ENCODE measurements around the gene VIPR2.
"Not testable (repeated sequence)": the region's sequence is repeated elsewhere in the genome, so short reads cannot be mapped to it uniquely, and the experiment has no call there.

The VIPR2 gene

GRCh38 chr7:159175100-159175499 is 30.4 kb upstream of the VIPR2 start:
- not testable (repeated sequence) for H3K9me3 ChIP-seq (ENCODE audit: control insufficient read depth in 2 of 2, low read length in 2 of 2); H3K27me3 ChIP-seq (ENCODE audit: control insufficient read depth in 2 of 2, insufficient read depth in 2 of 2, low read length in 2 of 2); H3K4me3 ChIP-seq (ENCODE audit: low read length in 2 of 2); H3K4me1 ChIP-seq (ENCODE audit: control insufficient read depth in 2 of 2, insufficient read depth in 2 of 2, low read length in 2 of 2); H3K36me3 ChIP-seq (ENCODE audit: control insufficient read depth in 2 of 2, insufficient read depth in 2 of 2, low read length in 2 of 2); H3K27ac ChIP-seq (ENCODE audit: low read depth in 2 of 2, low read length in 2 of 2); H3K9ac ChIP-seq (ENCODE audit: low read depth in 1 of 2, low read length in 2 of 2)

GRCh38 chr7:159172400-159172799 is 27.7 kb upstream of the VIPR2 start:
- H3K27ac ChIP-seq (ENCODE audit: low read depth in 2 of 2, low read length in 2 of 2) = no peak overlapping the region
- no peak overlapping the region for H3K4me3 ChIP-seq (ENCODE audit: low read length in 2 of 2)
- no peaks in the 10 kb centered on the region for H3K36me3 ChIP-seq (ENCODE audit: control insufficient read depth in 2 of 2, insufficient read depth in 2 of 2, low read length in 2 of 2)
- H3K9ac ChIP-seq (ENCODE audit: low read depth in 1 of 2, low read length in 2 of 2) = no peak overlapping the region
- no peaks in the 10 kb centered on the region for H3K4me1 ChIP-seq (ENCODE audit: control insufficient read depth in 2 of 2, insufficient read depth in 2 of 2, low read length in 2 of 2)
- no peaks in the 10 kb centered on the region for H3K9me3 ChIP-seq (ENCODE audit: control insufficient read depth in 2 of 2, low read length in 2 of 2)
- H3K27me3 ChIP-seq (ENCODE audit: control insufficient read depth in 2 of 2, insufficient read depth in 2 of 2, low read length in 2 of 2) = peaks cover 0 to 2% of the 10 kb centered on the region in 2 donors

GRCh38 chr7:159169391-159169790 is 24.7 kb upstream of the VIPR2 start:
- Histone ChIP-seq H3K4me3 (ENCODE audit: low read length in 2 of 2) (no peak overlapping the region), H3K9ac (ENCODE audit: low read depth in 1 of 2, low read length in 2 of 2) (no peak overlapping the region), H3K9me3 (ENCODE audit: control insufficient read depth in 2 of 2, low read length in 2 of 2) (peaks cover 0 to 6% of the 10 kb centered on the region in 2 donors), H3K36me3 (ENCODE audit: control insufficient read depth in 2 of 2, insufficient read depth in 2 of 2, low read length in 2 of 2) (no peaks in the 10 kb centered on the region), H3K27me3 (ENCODE audit: control insufficient read depth in 2 of 2, insufficient read depth in 2 of 2, low read length in 2 of 2) (peaks cover 0 to 2% of the 10 kb centered on the region in 2 donors), H3K4me1 (ENCODE audit: control insufficient read depth in 2 of 2, insufficient read depth in 2 of 2, low read length in 2 of 2) (no peaks in the 10 kb centered on the region), H3K27ac (ENCODE audit: low read depth in 2 of 2, low read length in 2 of 2) (no peak overlapping the region)

GRCh38 chr7:159167139-159167538 is 22.5 kb upstream of the VIPR2 start:
- no peak overlapping the region for H3K27ac ChIP-seq (ENCODE audit: low read depth in 2 of 2, low read length in 2 of 2)
- no peaks in the 10 kb centered on the region for H3K4me1 ChIP-seq (ENCODE audit: control insufficient read depth in 2 of 2, insufficient read depth in 2 of 2, low read length in 2 of 2)
- no peaks in the 10 kb centered on the region for H3K27me3 ChIP-seq (ENCODE audit: control insufficient read depth in 2 of 2, insufficient read depth in 2 of 2, low read length in 2 of 2)
- H3K9me3 ChIP-seq (ENCODE audit: control insufficient read depth in 2 of 2, low read length in 2 of 2) = peaks cover 0 to 6% of the 10 kb centered on the region in 2 donors
- H3K36me3 ChIP-seq (ENCODE audit: control insufficient read depth in 2 of 2, insufficient read depth in 2 of 2, low read length in 2 of 2) = no peaks in the 10 kb centered on the region
- no peak overlapping the region for H3K9ac ChIP-seq (ENCODE audit: low read depth in 1 of 2, low read length in 2 of 2)
- H3K4me3 ChIP-seq (ENCODE audit: low read length in 2 of 2) = no peak overlapping the region

- no peak overlapping the region for H3K4me3 ChIP-seq (ENCODE audit: low read length in 2 of 2)
- no peaks in the 10 kb centered on the region for H3K4me1 ChIP-seq (ENCODE audit: control insufficient read depth in 2 of 2, insufficient read depth in 2 of 2, low read length in 2 of 2)
- H3K36me3 ChIP-seq (ENCODE audit: control insufficient read depth in 2 of 2, insufficient read depth in 2 of 2, low read length in 2 of 2) = no peaks in the 10 kb centered on the region
- H3K27ac ChIP-seq (ENCODE audit: low read depth in 2 of 2, low read length in 2 of 2) = no peak overlapping the region
- no peaks in the 10 kb centered on the region for H3K27me3 ChIP-seq (ENCODE audit: control insufficient read depth in 2 of 2, insufficient read depth in 2 of 2, low read length in 2 of 2)
- peaks cover 0 to 6% of the 10 kb centered on the region in 2 donors for H3K9me3 ChIP-seq (ENCODE audit: control insufficient read depth in 2 of 2, low read length in 2 of 2)
- no peak overlapping the region for H3K9ac ChIP-seq (ENCODE audit: low read depth in 1 of 2, low read length in 2 of 2)
Observed at GRCh38 chr7:159166530-159166929, 21.9 kb upstream of the VIPR2 start.

- Histone ChIP-seq H3K27me3 (ENCODE audit: control insufficient read depth in 2 of 2, insufficient read depth in 2 of 2, low read length in 2 of 2) (no peaks in the 10 kb centered on the region), H3K4me3 (ENCODE audit: low read length in 2 of 2) (no peak overlapping the region), H3K9ac (ENCODE audit: low read depth in 1 of 2, low read length in 2 of 2) (no peak overlapping the region)
Observed at GRCh38 chr7:159165352-159165751, 20.7 kb upstream of the VIPR2 start.

GRCh38 chr7:159163703-159164301 is 19.1 kb upstream of the VIPR2 start:
- not testable (repeated sequence) for H3K36me3 ChIP-seq (ENCODE audit: control insufficient read depth in 2 of 2, insufficient read depth in 2 of 2, low read length in 2 of 2); H3K4me3 ChIP-seq (ENCODE audit: low read length in 2 of 2); H3K9me3 ChIP-seq (ENCODE audit: control insufficient read depth in 2 of 2, low read length in 2 of 2); H3K27ac ChIP-seq (ENCODE audit: low read depth in 2 of 2, low read length in 2 of 2); H3K9ac ChIP-seq (ENCODE audit: low read depth in 1 of 2, low read length in 2 of 2); H3K27me3 ChIP-seq (ENCODE audit: control insufficient read depth in 2 of 2, insufficient read depth in 2 of 2, low read length in 2 of 2); H3K4me1 ChIP-seq (ENCODE audit: control insufficient read depth in 2 of 2, insufficient read depth in 2 of 2, low read length in 2 of 2)

More at GRCh38 chr7:159165352-159165751, 20.7 kb upstream of the VIPR2 start:
- Histone ChIP-seq H3K4me1 (ENCODE audit: control insufficient read depth in 2 of 2, insufficient read depth in 2 of 2, low read length in 2 of 2) (no peaks in the 10 kb centered on the region), H3K36me3 (ENCODE audit: control insufficient read depth in 2 of 2, insufficient read depth in 2 of 2, low read length in 2 of 2) (no peaks in the 10 kb centered on the region), H3K9me3 (ENCODE audit: control insufficient read depth in 2 of 2, low read length in 2 of 2) (peaks cover 0 to 6% of the 10 kb centered on the region in 2 donors), H3K27ac (ENCODE audit: low read depth in 2 of 2, low read length in 2 of 2) (no peak overlapping the region)

- H3K36me3 ChIP-seq (ENCODE audit: control insufficient read depth in 2 of 2, insufficient read depth in 2 of 2, low read length in 2 of 2) = not testable (repeated sequence)
Observed at GRCh38 chr7:159162050-159162626, 17.5 kb upstream of the VIPR2 start.

GRCh38 chr7:159160450-159160849 is 15.8 kb upstream of the VIPR2 start:
- Histone ChIP-seq H3K9ac (ENCODE audit: low read depth in 1 of 2, low read length in 2 of 2) (no peak overlapping the region), H3K9me3 (ENCODE audit: control insufficient read depth in 2 of 2, low read length in 2 of 2) (no peaks in the 10 kb centered on the region), H3K36me3 (ENCODE audit: control insufficient read depth in 2 of 2, insufficient read depth in 2 of 2, low read length in 2 of 2) (no peaks in the 10 kb centered on the region), H3K27ac (ENCODE audit: low read depth in 2 of 2, low read length in 2 of 2) (no peak overlapping the region), H3K4me3 (ENCODE audit: low read length in 2 of 2) (no peak overlapping the region), H3K4me1 (ENCODE audit: control insufficient read depth in 2 of 2, insufficient read depth in 2 of 2, low read length in 2 of 2) (no peaks in the 10 kb centered on the region), H3K27me3 (ENCODE audit: control insufficient read depth in 2 of 2, insufficient read depth in 2 of 2, low read length in 2 of 2) (no peaks in the 10 kb centered on the region)

More at GRCh38 chr7:159162050-159162626, 17.5 kb upstream of the VIPR2 start:
- not testable (repeated sequence) for H3K4me1 ChIP-seq (ENCODE audit: control insufficient read depth in 2 of 2, insufficient read depth in 2 of 2, low read length in 2 of 2); H3K9me3 ChIP-seq (ENCODE audit: control insufficient read depth in 2 of 2, low read length in 2 of 2); H3K9ac ChIP-seq (ENCODE audit: low read depth in 1 of 2, low read length in 2 of 2); H3K27me3 ChIP-seq (ENCODE audit: control insufficient read depth in 2 of 2, insufficient read depth in 2 of 2, low read length in 2 of 2); H3K27ac ChIP-seq (ENCODE audit: low read depth in 2 of 2, low read length in 2 of 2); H3K4me3 ChIP-seq (ENCODE audit: low read length in 2 of 2)

GRCh38 chr7:159159731-159160130 is 15.1 kb upstream of the VIPR2 start:
- Histone ChIP-seq H3K9me3 (ENCODE audit: control insufficient read depth in 2 of 2, low read length in 2 of 2) (no peaks in the 10 kb centered on the region), H3K27ac (ENCODE audit: low read depth in 2 of 2, low read length in 2 of 2) (no peak overlapping the region), H3K36me3 (ENCODE audit: control insufficient read depth in 2 of 2, insufficient read depth in 2 of 2, low read length in 2 of 2) (no peaks in the 10 kb centered on the region), H3K9ac (ENCODE audit: low read depth in 1 of 2, low read length in 2 of 2) (no peak overlapping the region), H3K27me3 (ENCODE audit: control insufficient read depth in 2 of 2, insufficient read depth in 2 of 2, low read length in 2 of 2) (no peaks in the 10 kb centered on the region), H3K4me3 (ENCODE audit: low read length in 2 of 2) (no peak overlapping the region), H3K4me1 (ENCODE audit: control insufficient read depth in 2 of 2, insufficient read depth in 2 of 2, low read length in 2 of 2) (no peaks in the 10 kb centered on the region)
